GM19035 (cell line): ENCODE measurements around the gene B4GALNT3.

Experiments
- ATAC-seq: cut with Tn5 transposase; IDR thresholded peaks from one replicate; pipeline ENCODE4 v1.9.1; 2021; ENCODE audit not compliant: unreplicated experiment

The B4GALNT3 gene

DNA sequence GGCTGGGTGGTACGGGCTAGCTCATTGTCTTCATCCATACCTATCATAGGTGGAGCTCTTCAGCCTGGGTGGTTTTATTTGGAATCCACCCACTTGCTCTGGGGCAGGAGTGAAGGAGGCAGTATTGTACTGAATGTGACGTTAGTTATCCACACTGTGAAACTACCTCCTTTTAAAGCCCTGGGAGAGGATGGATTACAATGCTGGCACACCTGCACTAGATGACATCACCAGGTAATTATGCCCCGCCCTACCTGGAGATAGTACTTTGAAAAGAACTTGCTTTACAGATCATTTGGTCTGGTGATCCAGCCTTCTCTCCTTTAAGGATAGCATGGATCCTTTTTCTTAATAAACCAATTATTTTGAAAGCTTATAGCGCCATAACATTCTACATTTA, 78.0 kb downstream of the B4GALNT3 start:
- no peak for ATAC-seq

GRCh38 chr12:538731-539539, 79.2 kb downstream of the B4GALNT3 start:
- no peak for ATAC-seq

DNA sequence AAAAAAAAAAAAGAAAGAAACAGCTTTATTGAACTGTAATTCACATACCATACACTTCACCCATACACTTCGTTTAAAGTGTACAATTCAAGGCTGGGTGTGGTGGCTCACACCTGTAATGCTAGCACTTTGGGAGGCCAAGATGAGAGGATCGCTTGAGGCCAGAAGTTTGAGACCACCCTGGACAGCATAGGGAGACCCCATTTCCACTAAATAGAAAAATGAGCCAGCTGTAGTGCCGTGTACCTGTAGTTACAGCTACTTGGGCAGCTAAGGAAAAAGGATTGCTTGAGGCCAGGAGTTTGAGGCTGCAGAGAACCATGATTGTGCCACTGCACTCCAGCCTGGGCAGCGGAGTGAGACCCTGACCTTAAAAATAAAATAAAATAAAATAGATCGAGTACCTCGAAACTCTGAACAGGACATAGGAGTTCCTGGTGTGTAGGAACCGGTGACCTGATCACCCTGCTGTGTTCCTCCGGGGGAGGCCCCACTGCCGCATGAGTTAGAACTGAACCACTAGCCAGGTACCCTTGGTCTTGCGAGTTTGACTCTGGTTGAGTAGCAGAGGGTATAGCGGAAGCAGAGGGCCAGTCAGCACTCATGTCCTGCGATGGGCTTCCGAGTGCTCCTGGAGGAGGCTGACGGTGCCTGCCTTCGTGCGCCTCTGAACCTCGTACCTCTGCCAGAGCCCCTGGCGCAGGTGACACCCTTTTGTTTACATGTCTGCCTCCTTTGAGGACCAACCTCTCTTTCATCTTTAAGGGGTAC, 80.0 kb downstream of the B4GALNT3 start:
- no peak for ATAC-seq

DNA sequence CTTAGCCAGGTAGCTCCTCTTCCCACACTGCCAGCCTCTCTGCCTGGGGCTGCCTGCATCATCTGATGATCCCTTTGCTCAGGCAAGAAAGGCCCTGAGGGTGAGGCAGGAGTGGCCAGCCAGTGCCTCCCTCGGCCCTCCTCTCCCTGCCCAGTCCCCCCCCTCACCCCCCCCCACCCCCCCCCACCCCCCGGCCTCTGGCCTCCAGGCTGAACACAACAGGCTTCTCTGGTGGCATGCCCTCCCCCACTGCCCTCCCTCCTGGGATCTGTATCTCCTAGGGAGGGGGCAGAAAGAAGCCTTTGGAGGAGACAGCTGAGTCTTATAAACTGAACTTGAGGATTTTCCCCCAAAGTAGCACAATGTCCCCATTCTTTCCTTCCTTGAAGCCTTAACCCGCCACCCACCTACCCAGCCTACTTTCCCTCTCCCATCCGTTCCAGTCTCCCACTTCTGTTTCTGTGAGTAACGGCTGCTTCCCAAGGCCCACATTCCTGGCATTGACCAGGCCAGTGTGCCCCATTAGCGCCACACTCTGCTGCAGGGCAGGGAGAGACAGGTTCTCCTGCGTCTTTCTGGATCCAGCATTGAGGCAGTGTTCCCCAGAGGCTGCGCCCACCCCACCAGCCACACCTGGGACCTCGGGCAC, 82.1 kb downstream of the B4GALNT3 start:
- no peak for ATAC-seq

- no peak for ATAC-seq
Measured at GRCh38 chr12:542395-543113, 82.8 kb downstream of the B4GALNT3 start.

GRCh38 chr12:543114-543451, 83.3 kb downstream of the B4GALNT3 start:
- no peak for ATAC-seq

DNA sequence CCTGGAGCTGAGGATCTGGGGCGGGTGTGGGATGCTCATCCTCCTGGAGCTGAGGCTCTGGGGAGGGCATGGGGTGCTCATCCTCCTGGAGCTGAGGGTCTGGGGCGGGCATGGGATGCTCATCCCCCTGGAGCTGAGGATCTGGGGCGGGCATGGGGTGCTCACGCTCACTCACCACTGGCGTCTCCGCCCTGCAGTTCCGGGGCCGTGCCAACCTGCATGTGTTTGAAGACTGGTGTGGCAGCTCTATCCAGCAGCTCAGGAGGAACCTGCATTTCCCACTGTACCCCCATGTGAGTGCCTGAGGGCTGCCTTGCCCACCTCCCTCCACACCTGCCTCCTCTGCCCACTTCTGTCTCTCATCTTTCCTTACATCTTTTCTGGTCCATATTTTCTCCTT, 84.4 kb downstream of the B4GALNT3 start:
- ATAC-seq: no peak

GRCh38 chr12:544941-545635, 85.3 kb downstream of the B4GALNT3 start:
- no peak for ATAC-seq

DNA sequence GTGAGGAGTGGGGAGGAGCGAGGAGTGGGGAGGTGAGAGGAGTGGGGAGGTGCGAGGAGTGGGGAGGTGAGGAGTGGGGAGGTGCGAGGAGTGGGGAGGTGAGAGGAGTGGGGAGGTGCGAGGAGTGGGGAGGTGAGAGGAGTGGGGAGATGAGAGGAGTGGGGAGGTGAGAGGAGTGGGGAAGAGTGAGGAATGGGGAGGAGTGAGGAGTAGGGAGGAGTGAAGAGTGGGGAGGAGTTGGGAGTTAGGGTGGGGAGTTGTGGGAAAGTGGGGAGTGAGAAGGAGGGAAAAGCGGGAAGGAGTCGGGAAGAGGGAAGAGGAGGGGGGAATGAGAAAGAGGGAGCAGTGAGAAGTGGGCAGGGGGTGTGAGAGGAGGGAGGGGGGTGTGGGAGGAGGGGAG, 86.1 kb downstream of the B4GALNT3 start:
- ATAC-seq: no peak

- no peak for ATAC-seq
Measured at GRCh38 chr12:546265-546919, 86.7 kb downstream of the B4GALNT3 start.

GRCh38 chr12:546920-547845, 87.4 kb downstream of the B4GALNT3 start:
- no peak for ATAC-seq

DNA sequence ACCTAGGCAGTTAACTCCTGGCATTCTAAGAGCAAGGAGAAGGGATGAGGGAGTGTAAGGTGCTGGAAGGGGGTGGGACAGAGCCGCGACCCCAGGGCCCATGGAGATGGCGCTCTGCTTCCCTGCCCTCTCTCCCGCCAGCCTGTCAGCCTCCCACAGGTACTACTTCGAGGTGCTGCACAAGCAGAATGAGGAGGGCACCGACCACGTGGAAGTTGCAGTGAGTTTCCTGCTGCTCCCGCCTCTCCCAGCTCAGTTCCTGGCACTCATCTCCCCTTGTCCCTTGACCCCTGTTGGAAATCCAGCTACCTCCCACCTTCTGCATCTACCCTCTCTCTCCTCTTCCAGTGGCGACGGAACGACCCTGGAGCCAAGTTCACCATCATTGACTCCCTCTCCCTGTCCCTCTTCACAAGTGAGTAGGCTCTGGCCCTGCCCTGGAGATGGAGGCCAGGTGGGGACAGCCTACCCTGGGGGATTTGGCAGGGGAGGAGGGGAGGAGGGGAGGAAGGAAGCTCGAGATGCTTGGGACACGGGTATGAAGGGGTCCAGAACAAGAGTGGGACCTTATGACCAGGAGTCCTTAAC, 88.2 kb downstream of the B4GALNT3 start:
- ATAC-seq: no peak

GRCh38 chr12:549476-550082, 89.8 kb downstream of the B4GALNT3 start:
- no peak for ATAC-seq

- ATAC-seq: no peak
Measured at GRCh38 chr12:550473-551260, 90.9 kb downstream of the B4GALNT3 start.

DNA sequence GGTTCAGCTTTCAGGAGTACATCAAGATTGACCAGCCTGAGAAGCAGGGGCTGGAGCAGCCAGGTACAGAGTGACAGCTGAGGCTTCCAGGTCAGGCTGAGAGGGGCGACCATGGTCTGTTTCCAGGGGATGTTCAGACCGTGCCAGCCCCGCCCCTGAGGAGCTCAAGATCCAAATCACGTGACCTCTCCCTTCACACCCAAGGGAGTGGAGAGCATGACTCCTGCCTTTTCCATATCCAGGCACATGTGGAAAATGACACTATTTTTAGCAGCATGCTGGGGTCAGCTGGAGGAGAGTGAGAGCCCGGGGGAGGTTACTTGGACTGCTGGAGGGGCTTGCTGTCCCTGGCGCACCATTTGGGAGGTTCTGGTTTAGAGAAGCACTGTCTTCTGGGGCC, 92.7 kb downstream of the B4GALNT3 start:
- no peak for ATAC-seq

GRCh38 chr12:553216-554000, 93.7 kb downstream of the B4GALNT3 start:
- no peak for ATAC-seq

- no peak for ATAC-seq
Measured at GRCh38 chr12:554001-554285, 94.2 kb downstream of the B4GALNT3 start.
